Measurements from ENCODE around the gene UBE2U. TPM values are rescaled to one million over a fixed set of nuclear protein-coding genes. Genes with fewer than 3 reads are reported as not detected.

The UBE2U gene
- polyA plus RNA-seq, 1 experiment, result not detected

DNA sequence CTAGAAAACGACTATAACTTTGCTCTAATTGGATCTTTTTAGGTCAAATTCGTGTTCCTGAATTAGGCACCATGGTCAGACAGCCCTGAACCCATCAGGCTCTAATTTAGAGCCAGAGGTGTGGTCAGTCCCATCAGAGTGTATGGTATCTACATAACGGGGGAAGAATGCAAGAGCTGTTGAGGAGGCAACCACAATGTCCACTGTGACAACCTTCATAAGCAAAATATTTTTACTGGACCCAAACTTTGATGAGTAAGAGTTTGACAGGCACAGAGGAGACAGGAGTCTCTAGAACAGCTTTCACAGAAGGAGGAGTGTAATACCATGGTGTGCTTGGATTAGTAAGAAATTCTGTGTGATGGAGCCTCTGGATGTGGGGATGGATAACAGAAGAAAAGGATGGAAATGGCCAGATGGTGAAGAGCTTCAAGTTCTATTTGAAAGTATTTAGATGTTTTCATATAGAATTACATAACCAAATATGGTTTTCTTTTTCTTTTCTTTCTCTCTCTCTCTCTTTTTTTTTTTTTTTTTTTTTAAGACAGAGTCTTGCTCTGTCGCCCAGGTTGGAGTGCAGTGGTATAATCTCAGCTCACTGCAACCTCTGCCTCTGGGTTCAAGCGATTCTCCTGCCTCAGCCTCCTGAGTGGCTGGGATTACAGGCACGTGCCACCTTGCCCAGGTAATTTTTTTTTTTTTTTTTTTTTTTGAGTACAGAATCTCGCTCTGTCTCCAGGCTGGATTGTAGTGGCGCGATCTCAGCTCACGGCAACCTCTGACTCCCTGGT is 24.9 kb downstream of the UBE2U start:
- TF ChIP-seq, protein P1, sequence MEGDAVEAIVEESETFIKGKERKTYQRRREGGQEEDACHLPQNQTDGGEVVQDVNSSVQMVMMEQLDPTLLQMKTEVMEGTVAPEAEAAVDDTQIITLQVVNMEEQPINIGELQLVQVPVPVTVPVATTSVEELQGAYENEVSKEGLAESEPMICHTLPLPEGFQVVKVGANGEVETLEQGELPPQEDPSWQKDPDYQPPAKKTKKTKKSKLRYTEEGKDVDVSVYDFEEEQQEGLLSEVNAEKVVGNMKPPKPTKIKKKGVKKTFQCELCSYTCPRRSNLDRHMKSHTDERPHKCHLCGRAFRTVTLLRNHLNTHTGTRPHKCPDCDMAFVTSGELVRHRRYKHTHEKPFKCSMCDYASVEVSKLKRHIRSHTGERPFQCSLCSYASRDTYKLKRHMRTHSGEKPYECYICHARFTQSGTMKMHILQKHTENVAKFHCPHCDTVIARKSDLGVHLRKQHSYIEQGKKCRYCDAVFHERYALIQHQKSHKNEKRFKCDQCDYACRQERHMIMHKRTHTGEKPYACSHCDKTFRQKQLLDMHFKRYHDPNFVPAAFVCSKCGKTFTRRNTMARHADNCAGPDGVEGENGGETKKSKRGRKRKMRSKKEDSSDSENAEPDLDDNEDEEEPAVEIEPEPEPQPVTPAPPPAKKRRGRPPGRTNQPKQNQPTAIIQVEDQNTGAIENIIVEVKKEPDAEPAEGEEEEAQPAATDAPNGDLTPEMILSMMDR (IDR thresholded peaks at IDR 0.05; ENCODE audit: low read depth, low read length), result no peak
- CTCF ChIA-PET, result interaction anchor here (0.6 to 2.7 kb wide), 3 partner anchors 18 to 771 kb away, joined by 3 to 15 read pairs (median 3); no protein-coding TSS in a partner anchor
- POLR2A ChIA-PET, result interaction anchor here (0.6 to 0.7 kb wide), 2 partner anchors 44 to 620 kb away, joined by 4 to 5 read pairs; no protein-coding TSS in a partner anchor
- DNase-seq (ENCODE audit: low read depth, low spot score), result no peak
- H3K9me3 ChIP-seq (ENCODE audit: control insufficient read depth, insufficient read depth, low read length), result no peaks in the 10 kb centered on the region
- no peak overlapping the region for H3K4me3 ChIP-seq (ENCODE audit: low read depth, low read length)
- H3K27me3 ChIP-seq (ENCODE audit: control insufficient read depth, insufficient read depth, low read length), result no peaks in the 10 kb centered on the region
- no peak overlapping the region for H3K27ac ChIP-seq (ENCODE audit: low read depth, low read length)

DNA sequence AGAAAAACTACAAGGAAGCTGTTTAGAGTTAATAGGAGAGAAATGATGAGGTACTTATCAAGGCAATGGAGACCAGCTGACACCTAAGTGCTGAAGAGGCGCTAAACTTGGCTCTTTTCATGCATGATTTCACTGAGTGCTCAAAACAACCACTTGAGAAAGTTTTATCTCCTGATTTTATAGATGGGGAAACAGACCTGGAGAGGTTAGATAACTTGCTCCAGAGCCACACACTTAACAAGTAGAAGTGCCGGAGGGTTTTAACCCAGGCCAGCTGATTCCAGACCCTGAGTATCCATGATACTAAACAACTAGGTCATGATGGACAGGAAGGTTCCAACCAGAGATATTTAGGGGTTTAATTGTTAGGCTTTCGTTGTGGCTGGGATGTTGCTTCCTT is 25.9 kb downstream of the UBE2U start:
- no peak overlapping the region for H3K4me3 ChIP-seq (ENCODE audit: low read depth, low read length)
- POLR2A ChIA-PET, result interaction anchor here (0.6 to 0.7 kb wide), 2 partner anchors 45 to 620 kb away, joined by 4 to 5 read pairs; no protein-coding TSS in a partner anchor
- no peaks in the 10 kb centered on the region for H3K9me3 ChIP-seq (ENCODE audit: control insufficient read depth, insufficient read depth, low read length)
- DNase-seq (ENCODE audit: low read depth, low spot score), result no peak
- TF ChIP-seq, protein P1 (IDR thresholded peaks at IDR 0.05; ENCODE audit: low read depth, low read length), result no peak
- H3K27ac ChIP-seq (ENCODE audit: low read depth, low read length), result no peak overlapping the region
- CTCF ChIA-PET, result interaction anchor here (0.9 to 2.7 kb wide), 3 partner anchors 17 to 537 kb away, joined by 3 to 15 read pairs (median 3); no protein-coding TSS in a partner anchor
- H3K27me3 ChIP-seq (ENCODE audit: control insufficient read depth, insufficient read depth, low read length), result no peaks in the 10 kb centered on the region

GRCh38 chr1:64231153-64231552 is 27.7 kb downstream of the UBE2U start:
- ChIA-PET CTCF (interaction anchor here (1.0 kb wide), 1 partner anchor 15 kb away, joined by 4 read pairs; no protein-coding TSS in a partner anchor), POLR2A (no interaction called here)
- H3K4me3 ChIP-seq (ENCODE audit: low read depth, low read length), result no peak overlapping the region
- no peaks in the 10 kb centered on the region for H3K9me3 ChIP-seq (ENCODE audit: control insufficient read depth, insufficient read depth, low read length)
- DNase-seq (ENCODE audit: low read depth, low spot score), result no peak
- H3K27ac ChIP-seq (ENCODE audit: low read depth, low read length), result no peak overlapping the region
- H3K27me3 ChIP-seq (ENCODE audit: control insufficient read depth, insufficient read depth, low read length), result no peaks in the 10 kb centered on the region
- TF ChIP-seq, protein P1 (IDR thresholded peaks at IDR 0.05; ENCODE audit: low read depth, low read length), result no peak

- Histone ChIP-seq H3K4me3 (ENCODE audit: low read depth, low read length) (no peak overlapping the region), H3K27ac (ENCODE audit: low read depth, low read length) (no peak overlapping the region), H3K27me3 (ENCODE audit: control insufficient read depth, insufficient read depth, low read length) (no peaks in the 10 kb centered on the region), H3K9me3 (ENCODE audit: control insufficient read depth, insufficient read depth, low read length) (no peaks in the 10 kb centered on the region)
- no peak for DNase-seq (ENCODE audit: low read depth, low spot score)
- TF ChIP-seq, protein P1 (IDR thresholded peaks at IDR 0.05; ENCODE audit: low read depth, low read length), result no peak
- ChIA-PET POLR2A (no interaction called here), CTCF (interaction anchor here (1.4 kb wide), 1 partner anchor 615 kb away, joined by 5 read pairs; no protein-coding TSS in a partner anchor)
These were observed 28.2 kb downstream of the UBE2U start for GRCh38 chr1:64231654-64232053.

DNA sequence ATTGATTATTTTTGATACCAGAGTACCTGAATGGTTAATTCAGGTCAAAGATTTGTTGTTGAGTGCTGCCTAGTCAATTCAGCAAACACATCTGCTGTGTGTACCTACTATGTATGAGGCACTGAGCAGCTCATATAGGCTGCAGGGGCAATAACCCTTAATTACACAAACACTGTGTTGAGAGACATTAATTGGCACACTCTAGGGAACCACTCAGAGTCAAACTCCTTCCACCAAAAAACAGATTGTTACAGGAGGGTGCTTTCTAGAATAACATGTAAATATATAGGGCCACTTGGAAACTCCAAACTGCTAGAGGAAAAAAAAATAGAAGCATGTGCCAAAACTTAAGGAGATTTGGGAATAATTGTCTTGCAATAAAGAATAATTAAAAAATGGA is 31.3 kb downstream of the UBE2U start:
- H3K9me3 ChIP-seq (ENCODE audit: control insufficient read depth, insufficient read depth, low read length), result no peaks in the 10 kb centered on the region
- no peak for DNase-seq (ENCODE audit: low read depth, low spot score)
- ChIA-PET CTCF (interaction anchor here (0.8 to 2.9 kb wide), 3 partner anchors 12 to 560 kb away, joined by 3 to 9 read pairs (median 4); no protein-coding TSS in a partner anchor), POLR2A (no interaction called here)
- H3K27ac ChIP-seq (ENCODE audit: low read depth, low read length), result no peak overlapping the region
- TF ChIP-seq, protein P1 (IDR thresholded peaks at IDR 0.05; ENCODE audit: low read depth, low read length), result no peak
- H3K27me3 ChIP-seq (ENCODE audit: control insufficient read depth, insufficient read depth, low read length), result no peaks in the 10 kb centered on the region
- no peak overlapping the region for H3K4me3 ChIP-seq (ENCODE audit: low read depth, low read length)

Data from AG04450 (cell line).